HG02759 (cell line): ENCODE measurements around the gene DNAH2.

Experiments used
- ATAC-seq: cut with Tn5 transposase; IDR thresholded peaks from one replicate; pipeline ENCODE4 v1.9.1; 2021; ENCODE audit warnings: mild to moderate bottlenecking, moderate library complexity; ENCODE audit not compliant: unreplicated experiment

DNAH2 gene

DNA sequence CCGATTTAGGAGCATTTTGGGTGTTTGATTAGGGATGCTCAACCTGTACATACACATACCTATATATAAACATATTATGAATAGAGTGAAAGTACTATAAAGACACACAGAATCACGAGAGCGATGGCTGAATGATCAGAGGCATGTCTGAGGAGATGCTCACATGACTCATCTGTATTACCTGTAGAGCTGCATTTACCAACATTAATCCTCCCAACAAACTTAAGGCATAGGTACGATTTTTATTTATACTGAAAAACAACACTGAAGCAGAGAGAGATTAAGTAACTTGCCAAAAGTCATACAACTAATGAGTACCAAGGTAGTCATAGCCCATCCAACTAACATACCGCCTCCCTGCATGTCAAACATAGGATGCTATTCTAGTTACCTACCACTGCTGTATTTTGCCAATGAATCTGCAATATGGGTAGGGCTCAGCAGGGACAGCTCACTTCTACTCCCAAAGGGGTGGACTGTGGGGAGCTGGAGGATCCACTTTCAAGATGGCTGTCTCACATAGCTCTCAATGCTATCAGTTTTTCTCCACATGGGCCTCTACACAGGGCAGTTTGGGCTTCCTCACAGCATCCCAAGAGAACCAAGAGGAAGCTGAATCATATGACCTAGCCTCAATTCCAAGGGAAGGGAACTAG is 147.6 kb downstream of the DNAH2 start:
- no peak for ATAC-seq

DNA sequence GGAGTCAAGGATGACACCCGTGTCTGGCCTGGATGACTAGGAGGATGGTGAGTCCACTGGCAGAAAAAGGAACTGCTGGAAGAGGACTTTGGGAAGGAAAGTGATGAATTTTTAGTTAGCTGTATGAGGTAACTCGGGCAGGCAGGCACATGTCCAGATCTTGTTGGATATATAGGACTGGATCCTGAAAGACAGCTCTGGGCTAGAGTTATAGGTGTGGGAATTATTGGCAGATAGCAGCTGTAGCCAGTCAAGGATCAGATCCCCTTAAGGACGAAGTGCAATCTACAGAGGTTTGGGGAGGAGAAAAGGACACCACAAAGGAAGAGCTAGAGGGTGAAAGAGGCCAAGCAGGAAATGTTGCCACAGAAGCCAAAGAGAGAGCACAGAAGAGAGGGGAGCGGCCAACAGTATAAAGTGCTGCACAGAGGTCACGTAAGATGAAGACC is 150.4 kb downstream of the DNAH2 start:
- no peak for ATAC-seq

DNA sequence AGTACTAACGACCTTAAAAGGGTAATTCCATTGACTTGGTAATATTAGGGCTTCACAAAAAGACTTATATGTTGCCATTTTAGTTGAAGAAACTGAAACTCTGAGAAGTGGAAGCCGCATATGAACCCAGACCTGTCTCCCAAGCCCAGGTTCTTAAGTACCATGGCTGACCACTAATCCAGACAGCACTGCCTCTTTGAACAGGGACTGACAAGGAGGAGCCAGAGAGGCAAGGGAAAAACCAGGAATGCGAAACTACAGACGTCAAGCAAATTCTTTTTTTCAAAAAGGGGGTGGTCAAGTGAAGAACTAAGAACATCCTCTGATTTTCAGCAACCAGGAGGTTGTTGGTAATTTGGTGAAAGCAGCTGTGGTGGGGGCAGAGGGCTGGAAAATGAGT is 155.5 kb downstream of the DNAH2 start:
- ATAC-seq = no peak

DNA sequence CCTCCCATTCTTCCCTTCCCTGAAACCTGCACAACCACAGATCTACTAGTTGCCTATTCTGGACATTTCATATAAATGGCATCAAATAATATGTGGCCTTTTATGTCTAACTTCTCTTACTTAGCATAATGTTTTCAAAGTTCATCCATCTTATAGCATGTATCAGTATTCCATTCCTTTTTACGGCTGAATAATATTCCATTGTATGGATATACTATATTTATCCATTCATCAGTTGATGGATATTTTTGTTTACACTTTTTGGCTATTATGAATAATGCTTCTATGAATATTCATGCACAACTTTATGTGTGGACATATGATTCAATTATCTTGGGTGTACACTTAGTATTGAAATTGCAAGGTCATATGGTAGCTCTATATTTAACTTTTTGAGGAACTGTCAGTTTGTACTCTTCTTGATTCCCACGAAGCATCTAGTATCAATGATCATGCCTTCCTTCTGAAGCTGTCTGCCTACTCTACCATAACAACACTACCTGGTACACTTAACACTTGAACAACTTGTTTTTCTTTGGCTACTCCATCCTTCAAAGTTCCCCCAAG is 158.3 kb downstream of the DNAH2 start:
- ATAC-seq = no peak

DNA sequence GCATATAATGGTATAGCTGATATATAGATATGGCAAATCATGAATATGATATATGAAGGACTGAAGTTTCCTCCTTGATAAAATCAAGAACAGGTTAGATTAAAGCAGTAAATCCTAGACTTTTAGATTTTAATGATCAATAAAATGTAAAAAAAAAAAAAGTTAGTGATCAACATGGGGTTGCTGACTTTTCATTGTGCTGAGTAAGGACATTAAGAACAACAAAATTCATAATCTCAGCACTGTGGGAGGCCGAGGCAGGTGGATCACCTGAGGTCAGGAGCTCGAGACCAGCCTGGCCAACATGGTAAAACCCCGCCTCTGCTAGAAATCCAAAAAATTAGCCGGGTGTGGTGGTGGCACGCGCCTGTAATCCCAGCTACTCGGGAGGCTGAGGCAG is 160.7 kb downstream of the DNAH2 start:
- ATAC-seq = no peak

DNA sequence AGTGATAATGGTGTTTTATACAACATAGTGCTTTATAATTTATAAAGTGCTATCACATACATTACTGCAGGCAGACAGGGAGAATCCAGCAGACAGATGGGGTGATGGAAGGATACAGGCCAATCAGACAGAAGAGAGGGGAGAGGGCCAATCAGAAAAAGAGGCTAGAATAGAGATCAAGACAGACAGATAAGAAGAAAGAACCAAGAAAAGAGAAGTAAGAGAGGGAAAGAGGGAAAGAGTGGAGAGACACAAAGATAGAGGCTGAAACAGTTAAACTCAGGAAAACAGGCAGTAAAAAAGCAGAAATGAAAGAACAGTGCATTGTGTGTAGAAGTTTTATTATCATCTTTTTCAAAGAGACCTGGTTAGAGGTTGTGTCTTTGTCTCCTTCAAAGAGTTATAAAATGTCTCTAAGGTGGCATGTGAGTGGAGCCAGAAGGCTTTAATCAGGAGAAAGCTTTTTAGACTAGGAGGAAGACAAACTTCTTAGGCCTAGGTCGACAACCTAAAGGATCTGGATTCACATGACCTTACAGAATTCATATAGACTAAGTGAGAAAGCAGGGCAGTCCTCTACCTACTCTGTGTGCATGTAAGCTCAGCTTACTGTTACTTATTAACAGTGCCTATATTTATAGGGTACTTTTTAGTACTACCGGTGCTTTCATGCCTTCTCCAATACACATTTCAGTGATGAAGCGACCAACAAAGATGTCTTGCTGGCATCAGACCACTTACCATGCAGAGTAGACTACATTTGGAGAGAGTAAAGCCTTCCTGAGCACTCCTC is 162.7 kb downstream of the DNAH2 start:
- no peak for ATAC-seq

DNA sequence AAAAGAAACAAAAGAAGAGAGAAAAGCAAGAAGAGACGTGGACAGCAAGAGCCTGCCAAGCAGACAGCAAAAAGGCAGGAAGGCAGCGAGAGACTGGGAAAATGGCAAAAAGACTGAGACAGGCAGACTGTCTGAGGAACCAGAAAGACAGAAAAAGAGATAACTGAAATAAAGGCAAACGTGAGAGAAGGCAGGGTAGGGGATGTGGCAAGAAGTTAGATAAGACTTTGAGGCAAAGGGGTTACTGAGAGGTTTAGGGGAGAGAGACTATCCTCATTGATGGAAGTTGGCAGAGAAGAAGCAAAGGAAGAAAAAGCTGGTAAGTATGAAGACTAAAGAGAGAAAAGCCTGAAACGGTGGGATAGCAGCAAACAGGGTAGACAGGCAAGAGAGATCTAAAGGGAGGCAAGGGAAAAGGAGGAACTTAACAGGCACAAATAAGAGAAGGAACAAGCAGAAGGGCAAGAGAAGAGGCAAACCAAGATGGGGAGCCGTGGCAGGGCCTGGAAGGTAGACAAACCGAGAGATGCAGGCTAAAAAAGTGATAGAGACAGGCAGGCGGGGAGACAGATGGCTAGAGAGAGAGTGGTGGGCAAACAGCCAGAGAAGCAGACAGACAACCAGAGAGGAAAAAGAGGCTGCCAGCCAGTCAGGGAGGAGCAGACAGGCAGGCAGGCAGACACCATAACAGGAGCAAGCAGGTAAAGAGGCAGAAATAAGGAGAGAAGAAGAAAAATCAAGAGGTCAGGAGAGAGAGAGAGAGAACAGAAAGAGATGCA is 163.9 kb downstream of the DNAH2 start:
- no peak for ATAC-seq

DNA sequence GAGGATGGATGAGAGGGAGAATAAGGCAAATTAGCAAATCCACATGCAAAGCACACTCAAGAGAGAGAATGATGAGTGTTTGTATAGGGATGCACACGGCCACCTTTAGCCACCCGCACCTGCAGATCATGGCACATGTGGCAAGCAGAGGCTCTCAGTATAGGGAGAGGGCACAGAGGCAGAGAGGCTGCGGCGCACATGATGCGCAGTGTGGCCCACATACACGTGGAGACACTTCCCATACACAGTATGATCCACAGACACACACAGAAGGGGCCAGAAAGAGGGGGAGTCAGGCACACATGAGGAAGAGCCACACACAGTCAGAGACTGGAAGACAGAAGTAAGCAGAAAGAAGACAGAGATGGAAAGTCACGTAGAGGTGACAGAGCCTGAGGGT is 164.5 kb downstream of the DNAH2 start:
- ATAC-seq = no peak

DNA sequence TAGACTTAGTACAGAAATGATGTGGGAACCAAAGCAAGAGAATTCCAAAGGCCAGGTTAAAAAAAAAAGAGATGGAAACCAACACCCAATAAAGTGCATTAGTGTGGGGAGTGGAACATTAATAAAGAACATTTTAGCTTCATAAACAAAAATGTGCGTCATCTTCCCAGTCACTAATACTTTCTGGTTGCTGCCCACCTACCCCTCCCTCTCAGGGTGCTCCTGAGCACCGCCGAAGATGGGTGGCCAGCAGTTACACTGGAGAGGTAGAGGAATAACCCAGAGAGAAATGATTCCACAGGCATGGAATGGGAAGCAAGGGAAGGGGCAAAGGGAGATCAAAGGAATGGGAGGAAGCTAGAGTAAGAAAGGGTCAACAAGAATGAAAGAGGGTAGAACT is 165.1 kb downstream of the DNAH2 start:
- ATAC-seq = no peak
